Breast epithelium (tissue), 4 donors: Measurements from ENCODE around the gene TMEM139. TPM values are rescaled to one million over a fixed set of nuclear protein-coding genes. Genes with fewer than 3 reads are reported as not detected.
"Not testable (repeated sequence)": the region's sequence is repeated elsewhere in the genome, so short reads cannot be mapped to it uniquely, and the experiment has no call there.

Experiments used
- DNase-seq, 2 donors: peaks; one replicate each; pipeline ENCODE4 v3.0.0-alpha.2; 2019; ENCODE audit warnings: low spot score in 2 of 2
- H3K27ac ChIP-seq, 2 donors: fragments of 200-600 bp; sonication (generic) in 1 of 2; one replicate each; pipeline ENCODE4 v1.5.1; 2016 to 2019; ENCODE audit warnings: mild to moderate bottlenecking in 1 of 2
- H3K27me3 ChIP-seq, 2 donors: fragments of 200-600 bp; sonication (generic) in 1 of 2; one replicate each; pipeline versions ENCODE4 v1.5.1 to v1.6.0; 2017 to 2019; ENCODE audit warnings: control low read depth in 1 of 2, mild to moderate bottlenecking in 1 of 2
- H3K36me3 ChIP-seq: fragments of 200-600 bp; one replicate; pipeline ENCODE4 v1.5.1; 2019
- H3K4me1 ChIP-seq, 2 donors: fragments of 200-600 bp; sonication (generic); one replicate each; pipeline ENCODE4 v1.5.1; 2016 to 2019; ENCODE audit warnings: control low read depth in 1 of 2
- H3K4me3 ChIP-seq, 3 donors: fragments of 200-600 bp; sonication (generic); 1 replicate in 2 of 3; 2 replicates in 1 of 3; pipeline ENCODE4 v1.5.1; 2016 to 2019; ENCODE audit warnings: mild to moderate bottlenecking in 3 of 3, moderate library complexity in 2 of 3
- H3K9me3 ChIP-seq, 2 donors: fragments of 200-600 bp; sonication (generic) in 1 of 2; one replicate each; pipeline ENCODE4 v1.5.1; 2016 to 2019; ENCODE audit warnings: control low read depth in 1 of 2
- CTCF ChIP-seq, 3 donors: fragments of 450-650 bp; IDR thresholded peaks; one replicate each; pipeline ENCODE4 v1.5.1; 2016 to 2017; ENCODE audit warnings: antibody characterized with exemption in 3 of 3, mild to moderate bottlenecking in 3 of 3, moderate library complexity in 3 of 3
- POLR2A ChIP-seq: fragments of 450-650 bp; IDR thresholded peaks from one replicate; pipeline ENCODE4 v1.6.1; 2016; ENCODE audit warnings: antibody characterized with exemption, mild to moderate bottlenecking, moderate library complexity
- POLR2AphosphoS5 ChIP-seq, 3 donors: sonication (generic); formaldehyde crosslinking; IDR thresholded peaks; one replicate each; pipeline ENCODE4 v1.6.1; 2017; ENCODE audit warnings: antibody characterized with exemption in 3 of 3
- intact Hi-C: fragments of 100-400 bp; cut with DNase I; formaldehyde crosslinking; loops from one replicate; pipeline ENCODE4 v1.15.1; 2023; ENCODE audit warnings: low total_unique reads
- total RNA-seq, 3 donors: library from RNA; depleted of rRNA; stranded (reverse); fragments of >200 nt; gene quantifications; one replicate each; pipeline ENCODE4 v1.1.0, GENCODE V29; 2016

Gene TMEM139
- total RNA-seq, 3 donors from 2014 or later, result 1.4 to 27.4 (median 14.4) TPM

GRCh38 chr7:143286522-143286890, 1.7 kb downstream of the TMEM139 start:
- Histone ChIP-seq H3K27me3 (no peaks in the 10 kb centered on the region), H3K36me3 (no peaks in the 10 kb centered on the region), H3K4me1 (peaks cover 0 to 21% of the 10 kb centered on the region in 2 donors), H3K9me3 (no peaks in the 10 kb centered on the region), H3K4me3 (peak overlapping the region in 1 of 3 donors; percentile 52), H3K27ac (peak overlapping the region; percentile 92 to 97)
- TF ChIP-seq POLR2AphosphoS5 (IDR thresholded peaks at IDR 0.05) (no peak), CTCF (IDR thresholded peaks at IDR 0.05) (no peak), POLR2A (no peak)
- no peak for DNase-seq
- intact Hi-C loops, result no loop called here

- peaks cover 0 to 21% of the 10 kb centered on the region in 2 donors for H3K4me1 ChIP-seq
- H3K36me3 ChIP-seq, result no peaks in the 10 kb centered on the region
- intact Hi-C loops, result no loop called here
- peak overlapping the region; percentile 88 to 96 (median 92) for H3K4me3 ChIP-seq
- no peaks in the 10 kb centered on the region for H3K9me3 ChIP-seq
- TF ChIP-seq CTCF (IDR thresholded peaks at IDR 0.05), result no peak
- no peak for TF ChIP-seq POLR2AphosphoS5 (IDR thresholded peaks at IDR 0.05)
- no peak for TF ChIP-seq POLR2A
- peak overlapping the region; percentile 92 to 97 for H3K27ac ChIP-seq
- no peaks in the 10 kb centered on the region for H3K27me3 ChIP-seq
- DNase-seq, result no peak
These were observed 2.7 kb downstream of the TMEM139 start for GRCh38 chr7:143287339-143287934.

- Histone ChIP-seq H3K36me3 (no peaks in the 10 kb centered on the region), H3K27me3 (no peaks in the 10 kb centered on the region), H3K4me3 (peak within 1 kb of the TSS; percentile 88 to 96 (median 92)), H3K4me1 (peaks cover 0 to 21% of the 10 kb centered on the region in 2 donors), H3K27ac (peak within 1 kb of the TSS; percentile 92 to 97), H3K9me3 (no peaks in the 10 kb centered on the region)
- peak; percentile 96 to 97 for DNase-seq
- TF ChIP-seq POLR2AphosphoS5 (IDR thresholded peaks at IDR 0.05) (peak; percentile 42 to 64 (median 47)), POLR2A (peak; percentile 68), CTCF (IDR thresholded peaks at IDR 0.05) (no peak)
- intact Hi-C loops, result no loop called here
These were observed 3.4 kb downstream of the TMEM139 start, which contains the start of gene CASP2 for GRCh38 chr7:143287935-143288826. CASP2 (plus strand) TSS chr7:143288351; CDS start chr7:143288456, 105 bp downstream.

- H3K27me3 ChIP-seq, result no peaks in the 10 kb centered on the region
- no peak for DNase-seq
- intact Hi-C loops, result no loop called here
- H3K9me3 ChIP-seq, result no peaks in the 10 kb centered on the region
- H3K36me3 ChIP-seq, result no peaks in the 10 kb centered on the region
- H3K27ac ChIP-seq, result peak overlapping the region; percentile 92 to 97
- peaks cover 0 to 16% of the 10 kb centered on the region in 2 donors for H3K4me1 ChIP-seq
- no peak for TF ChIP-seq CTCF (IDR thresholded peaks at IDR 0.05)
- TF ChIP-seq POLR2AphosphoS5 (IDR thresholded peaks at IDR 0.05), result no peak
- no peak for TF ChIP-seq POLR2A
- H3K4me3 ChIP-seq, result peak overlapping the region; percentile 88 to 96 (median 92)
These were observed 4.1 kb downstream of the TMEM139 start for GRCh38 chr7:143288836-143289235.

GRCh38 chr7:143289421-143289820, 4.7 kb downstream of the TMEM139 start:
- intact Hi-C loops, result no loop called here

GRCh38 chr7:143289888-143290287, 5.1 kb downstream of the TMEM139 start:
- Histone ChIP-seq H3K27ac (peak overlapping the region in 1 of 2 donors; percentile 12), H3K4me3 (peak overlapping the region in 2 of 3 donors; percentile 92 to 96), H3K4me1 (peaks cover 0 to 12% of the 10 kb centered on the region in 2 donors)
- H3K9me3 ChIP-seq, DNase-seq, H3K27me3 ChIP-seq, H3K36me3 ChIP-seq, intact Hi-C loops: not testable (repeated sequence)

More at GRCh38 chr7:143289421-143289820, 4.7 kb downstream of the TMEM139 start:
- Histone ChIP-seq H3K4me3 (peak overlapping the region; percentile 88 to 96 (median 92)), H3K27ac (peak overlapping the region in 1 of 2 donors; percentile 97), H3K4me1 (peaks cover 0 to 12% of the 10 kb centered on the region in 2 donors), H3K9me3 (no peaks in the 10 kb centered on the region), H3K27me3 (no peaks in the 10 kb centered on the region), H3K36me3 (no peaks in the 10 kb centered on the region)
- TF ChIP-seq CTCF (IDR thresholded peaks at IDR 0.05) (no peak), POLR2A (no peak), POLR2AphosphoS5 (IDR thresholded peaks at IDR 0.05) (no peak)
- no peak for DNase-seq
